ENCODE measurements around the gene ZNF750.
A peak's percentile ranks its signal among the peaks of the same experiment; 100 is the strongest.
"Not testable (repeated sequence)": the region's sequence is repeated elsewhere in the genome, so short reads cannot be mapped to it uniquely, and the experiment has no call there.

The ZNF750 gene

GRCh38 chr17:82799591-82799990, 40.2 kb downstream of the ZNF750 start:
- no peak for DNase-seq (ENCODE audit: insufficient read length, low spot score)
- no peak for FAIRE-seq

- FAIRE-seq (no peak), DNase-seq (ENCODE audit: insufficient read length, low spot score) (no peak)
These were observed 41.1 kb downstream of the ZNF750 start for GRCh38 chr17:82798752-82799151.

GRCh38 chr17:82797061-82797460, 42.8 kb downstream of the ZNF750 start:
- DNase-seq (ENCODE audit: insufficient read length, low spot score) (no peak), FAIRE-seq (no peak)

- FAIRE-seq (no peak), DNase-seq (ENCODE audit: insufficient read length, low spot score) (no peak)
These were observed 44.2 kb downstream of the ZNF750 start for GRCh38 chr17:82795615-82796014.

DNA sequence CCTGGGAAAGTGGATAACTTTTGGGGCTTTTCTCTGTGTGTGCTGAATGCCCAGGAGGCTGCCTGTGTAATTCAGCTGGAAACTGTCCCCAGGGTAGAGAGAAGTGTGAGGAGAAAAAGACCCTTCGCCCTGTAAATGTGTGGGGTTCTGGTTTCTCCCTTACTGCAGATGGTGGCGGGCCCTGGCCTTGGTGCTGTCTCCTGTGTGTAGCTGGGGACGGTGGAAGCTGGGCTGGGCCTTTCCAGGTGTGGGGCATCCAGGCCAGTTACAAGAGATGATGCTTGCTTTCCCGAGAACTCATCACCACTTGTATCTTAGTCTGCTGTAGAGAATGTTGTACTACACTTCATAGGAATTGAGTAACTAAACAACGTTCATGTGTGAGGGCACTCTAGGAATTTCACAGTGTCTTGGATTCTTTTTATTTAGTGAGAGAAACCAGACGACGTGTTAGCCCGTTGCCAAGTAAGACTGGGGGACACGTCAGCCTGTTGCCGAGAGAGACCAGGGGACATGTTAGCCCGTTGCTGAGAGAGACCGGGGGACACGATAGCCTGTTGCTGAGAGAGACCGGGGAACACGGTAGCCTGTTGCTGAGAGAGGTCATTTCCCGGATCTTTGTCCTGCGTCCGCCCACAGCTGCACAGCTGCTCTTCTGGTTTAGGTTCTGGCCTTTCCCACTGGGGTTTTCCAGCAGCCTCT, 44.9 kb downstream of the ZNF750 start:
- no peak for FAIRE-seq
- DNase-seq (ENCODE audit: insufficient read length, low spot score) = no peak

GRCh38 chr17:82793974-82794630, 45.7 kb downstream of the ZNF750 start:
- DNase-seq (ENCODE audit: insufficient read length, low spot score) (no peak), FAIRE-seq (no peak)

DNA sequence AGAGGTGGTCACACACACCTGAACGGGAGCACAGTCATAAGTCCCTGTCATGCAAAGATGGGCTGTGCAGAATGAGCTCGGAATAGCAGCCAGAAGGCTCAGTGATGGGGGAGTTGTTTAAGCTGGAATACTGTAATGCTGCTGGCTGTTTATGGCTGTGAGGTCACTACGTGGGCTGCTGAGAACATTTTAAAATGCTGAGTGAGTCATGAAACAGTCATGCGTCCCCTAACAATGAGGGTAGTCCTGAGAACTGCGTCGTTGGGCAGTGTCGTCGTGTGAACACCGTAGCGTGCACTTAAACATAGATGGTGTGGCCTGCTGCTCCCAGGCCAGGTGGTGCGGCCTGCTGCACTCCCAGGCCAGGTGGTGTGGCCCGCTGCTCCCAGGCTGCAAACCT, 48.3 kb downstream of the ZNF750 start:
- DNase-seq (ENCODE audit: insufficient read length, low spot score) (peak; percentile 56), FAIRE-seq (peak; percentile 81)

GRCh38 chr17:82790391-82790790, 49.4 kb downstream of the ZNF750 start:
- FAIRE-seq (no peak), DNase-seq (ENCODE audit: insufficient read length, low spot score) (no peak)

DNA sequence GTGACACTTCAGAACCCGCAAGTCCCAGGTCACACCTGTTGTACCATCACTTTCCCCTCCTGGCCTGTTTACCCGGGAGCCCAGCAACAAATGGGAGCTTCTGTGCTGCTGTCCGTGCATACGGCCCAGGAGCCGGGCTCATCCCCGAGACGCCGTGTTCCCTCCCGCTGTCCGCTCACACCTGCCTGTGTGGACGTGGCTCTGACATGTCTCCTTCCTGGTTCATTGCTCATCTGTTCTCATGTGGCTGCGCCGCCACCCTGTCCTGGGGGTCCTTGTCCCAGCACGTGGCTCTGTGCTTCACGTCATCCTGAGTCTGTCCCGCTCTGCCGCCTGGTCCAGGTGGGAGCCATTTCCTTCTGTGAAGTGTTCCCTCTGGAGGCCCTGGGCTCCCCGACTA, 50.0 kb downstream of the ZNF750 start:
- FAIRE-seq = no peak
- no peak for DNase-seq (ENCODE audit: insufficient read length, low spot score)

- FAIRE-seq = no peak
- no peak for DNase-seq (ENCODE audit: insufficient read length, low spot score)
These were observed 50.7 kb downstream of the ZNF750 start for GRCh38 chr17:82789051-82789592.

DNA sequence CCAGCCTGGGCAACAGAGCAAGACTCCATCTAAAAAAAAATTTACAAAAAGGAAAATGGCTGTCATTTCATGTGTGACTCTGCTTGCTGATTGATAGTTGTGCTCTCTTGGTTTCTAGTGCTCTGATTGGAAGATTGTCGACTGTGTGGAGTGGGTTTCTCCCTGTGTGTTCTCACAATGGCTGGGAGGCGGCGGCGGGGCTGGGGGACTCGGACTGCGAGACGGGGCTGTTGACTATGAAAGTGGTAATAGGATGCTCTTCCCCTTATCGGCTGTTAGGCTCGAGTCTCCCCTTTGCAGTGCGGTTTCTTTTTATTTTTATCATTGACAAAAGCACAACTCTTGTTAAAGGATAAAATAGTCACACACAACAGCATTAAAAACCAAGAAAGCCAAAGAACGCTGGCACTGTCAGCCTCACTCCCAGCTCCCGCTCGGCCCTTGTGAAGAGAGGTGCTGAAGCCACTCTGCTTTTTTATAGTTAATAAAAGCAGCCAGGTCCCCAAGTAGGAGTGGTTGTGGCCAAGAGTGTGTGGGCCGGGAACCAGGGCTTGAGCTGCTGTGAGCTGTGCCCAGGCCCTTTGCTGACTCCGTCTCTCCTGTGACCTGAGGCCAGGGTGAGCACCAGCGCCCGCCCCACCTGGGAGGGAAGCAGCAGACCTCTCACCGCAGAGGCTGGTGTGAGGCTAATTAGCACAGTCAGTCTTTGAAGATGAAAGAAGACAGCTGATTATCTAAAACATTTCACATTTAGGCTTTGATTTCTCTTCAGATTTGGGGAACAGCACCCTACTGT, 51.4 kb downstream of the ZNF750 start:
- FAIRE-seq = no peak
- DNase-seq (ENCODE audit: insufficient read length, low spot score) = no peak

- FAIRE-seq = no peak
These were observed 52.6 kb downstream of the ZNF750 start for GRCh38 chr17:82787081-82787848.

DNA sequence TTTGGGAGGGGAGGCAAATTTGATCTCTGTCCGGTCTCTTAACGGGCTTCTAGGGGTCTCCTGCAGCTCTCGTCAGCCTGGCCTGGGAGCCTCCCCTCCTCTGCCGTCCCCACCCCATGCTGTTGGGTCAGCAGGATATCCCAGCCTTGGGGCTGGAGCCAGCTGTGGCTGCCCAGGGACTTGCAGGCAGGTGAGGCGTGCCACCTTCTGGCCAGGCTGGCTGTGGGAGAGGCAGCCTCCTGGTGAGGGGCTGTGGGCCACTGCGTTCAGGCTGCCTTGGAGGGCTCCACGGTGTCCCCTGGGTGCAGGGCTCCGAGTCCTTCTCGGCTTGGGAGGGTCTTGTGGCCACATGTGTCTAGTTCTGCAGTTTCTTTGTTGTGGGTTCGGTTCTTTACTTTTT, 53.4 kb downstream of the ZNF750 start:
- FAIRE-seq = no peak
- DNase-seq (ENCODE audit: insufficient read length, low spot score) = no peak

More at GRCh38 chr17:82787081-82787848, 52.6 kb downstream of the ZNF750 start:
- DNase-seq (ENCODE audit: insufficient read length, low spot score) = no peak

- FAIRE-seq = not testable (repeated sequence)
These were observed 54.2 kb downstream of the ZNF750 start for GRCh38 chr17:82785581-82785980.

GRCh38 chr17:82783498-82783897, 56.3 kb downstream of the ZNF750 start:
- FAIRE-seq (no peak), DNase-seq (ENCODE audit: insufficient read length, low spot score) (no peak)

More at GRCh38 chr17:82785581-82785980, 54.2 kb downstream of the ZNF750 start:
- not testable (repeated sequence) for DNase-seq (ENCODE audit: insufficient read length, low spot score)

GRCh38 chr17:82782657-82783207, 57.1 kb downstream of the ZNF750 start:
- FAIRE-seq (no peak), DNase-seq (ENCODE audit: insufficient read length, low spot score) (no peak)

- FAIRE-seq (no peak), DNase-seq (ENCODE audit: insufficient read length, low spot score) (peak; percentile 94)
These were observed 57.9 kb downstream of the ZNF750 start for GRCh38 chr17:82781894-82782274.

GRCh38 chr17:82780971-82781893, 58.6 kb downstream of the ZNF750 start:
- DNase-seq (ENCODE audit: insufficient read length, low spot score) (no peak), FAIRE-seq (no peak)

GRCh38 chr17:82780195-82780594, 59.6 kb downstream of the ZNF750 start:
- DNase-seq (ENCODE audit: insufficient read length, low spot score) (no peak), FAIRE-seq (no peak)
